CD4-positive, alpha-beta T cell (primary cell): ENCODE data around the gene SH3BGRL. TPM values are rescaled to one million over a fixed set of nuclear protein-coding genes. Genes with fewer than 3 reads are reported as not detected.

ENCODE experiments used
- ATAC-seq: fragments of 200-7000 bp; cut with Tn5 transposase; one replicate; pipeline ENCODE4 v1.10.0; 2022; ENCODE audit warnings: mild to moderate bottlenecking; ENCODE audit not compliant: poor library complexity
- CTCF ChIA-PET: fragments of 350-600 bp; sonication (Branson Sonifier 250); formaldehyde crosslinking; loops from one replicate; lab custom pipeline; 2021; ENCODE audit warnings: antibody characterized with exemption, inconsistent platforms; lab: Charles Lee
- POLR2A ChIA-PET: fragments of 350-600 bp; sonication (Branson Sonifier 250); formaldehyde crosslinking; loops from one replicate; lab custom pipeline; 2021; ENCODE audit warnings: antibody characterized with exemption, inconsistent platforms; lab: Charles Lee
- DNase-seq, 14 experiments: peaks; one replicate each; pipeline ENCODE4 v3.0.0-alpha.2; 2013 to 2020; ENCODE audit warnings: mixed read lengths in 2 of 14
- H3K27ac ChIP-seq, 2 donors: one replicate each; pipeline versions ENCODE4 v1.5.1 to v1.7.0; 2013; ENCODE audit warnings: low read length in 2 of 2, low read depth in 1 of 2, mild to moderate bottlenecking in 1 of 2
- H3K27me3 ChIP-seq, 2 experiments: 1 replicate in 1 of 2; 2 replicates in 1 of 2; pipeline versions ENCODE4 v1.6.1 to v1.7.0; 2013; ENCODE audit warnings: low read length in 2 of 2, control low read depth in 1 of 2, mild to moderate bottlenecking in 1 of 2, moderate library complexity in 1 of 2; ENCODE audit not compliant: insufficient read depth in 2 of 2, control insufficient read depth in 1 of 2
- H3K36me3 ChIP-seq: one replicate; pipeline ENCODE4 v1.6.1; 2013; ENCODE audit warnings: low read length, control low read depth; ENCODE audit not compliant: insufficient read depth
- H3K4me1 ChIP-seq: one replicate; pipeline ENCODE4 v1.6.1; 2013; ENCODE audit warnings: low read length, control low read depth; ENCODE audit not compliant: insufficient read depth
- H3K4me3 ChIP-seq: one replicate; pipeline ENCODE4 v1.5.1; 2013; ENCODE audit warnings: mild to moderate bottlenecking, low read length, moderate library complexity
- H3K9me3 ChIP-seq, 2 experiments: 1 replicate in 1 of 2; 2 replicates in 1 of 2; pipeline versions ENCODE4 v1.6.1 to v1.7.0; 2013; ENCODE audit warnings: low read length in 2 of 2, mild to moderate bottlenecking in 2 of 2, control low read depth in 1 of 2, moderate library complexity in 1 of 2; ENCODE audit not compliant: control insufficient read depth in 1 of 2, insufficient read depth in 1 of 2
- H3K27ac Mint-ChIP-seq: one replicate; pipeline ENCODE4 v1.8.0; 2020; ENCODE audit warnings: mixed read lengths
- H3K27me3 Mint-ChIP-seq: one replicate; pipeline ENCODE4 v1.8.0; 2021; ENCODE audit warnings: mixed read lengths
- H3K36me3 Mint-ChIP-seq: one replicate; pipeline ENCODE4 v1.8.0; 2021; ENCODE audit warnings: low read depth, mixed read lengths
- H3K4me1 Mint-ChIP-seq: one replicate; pipeline ENCODE4 v1.8.0; 2021; ENCODE audit warnings: low read depth, mixed read lengths
- H3K4me3 Mint-ChIP-seq: one replicate; pipeline ENCODE4 v1.8.0; 2020; ENCODE audit warnings: mild to moderate bottlenecking, mixed read lengths
- H3K9me3 Mint-ChIP-seq: one replicate; pipeline ENCODE4 v1.8.0; 2020; ENCODE audit warnings: mixed read lengths
- CTCF ChIP-seq: fragments of 200-600 bp; IDR thresholded peaks from one replicate; pipeline ENCODE4 v1.8.0; 2022; ENCODE audit warnings: antibody characterized with exemption, mild to moderate bottlenecking
- intact Hi-C, 2 experiments: fragments of 100-400 bp; cut with DNase I in 1 of 2; cut with micrococcal nuclease in 1 of 2; formaldehyde crosslinking; loops; one replicate each; pipeline versions ENCODE4 v1.15.1 to v1.9.0; 2023 to 2025; cut with DNase I, micrococcal nuclease
- total RNA-seq, 174 experiments: library from RNA in 2 of 174; stranded (reverse) in 2 of 174; gene quantifications; one replicate each; pipeline ENCODE4 v1.2.3 and lab custom pipeline; 2021 to 2026

Gene SH3BGRL
- total RNA-seq, 2 experiments from 2014 or later = 41.7 to 41.8 TPM

- H3K27me3 Mint-ChIP-seq = no peaks in the 10 kb centered on the region
- no peaks in the 10 kb centered on the region for H3K9me3 Mint-ChIP-seq
- H3K36me3 Mint-ChIP-seq = peaks cover 34% of the 10 kb centered on the region
- Histone ChIP-seq H3K9me3 (no peaks in the 10 kb centered on the region), H3K27me3 (no peaks in the 10 kb centered on the region), H3K4me3 (no peak overlapping the region), H3K4me1 (no peaks in the 10 kb centered on the region), H3K36me3 (no peaks in the 10 kb centered on the region), H3K27ac (no peak overlapping the region)
- POLR2A ChIA-PET = interaction anchor here (1.5 kb wide), 1 partner anchor 26 kb away, joined by 3 read pairs; no protein-coding TSS in a partner anchor
- H3K4me1 Mint-ChIP-seq = peaks cover 27% of the 10 kb centered on the region
- no peak for DNase-seq
- intact Hi-C loops = no loop called here
- no peak for ATAC-seq
- no peak overlapping the region for H3K27ac Mint-ChIP-seq
- no peak for TF ChIP-seq CTCF
- CTCF ChIA-PET = interaction anchor here (0.6 kb wide), 1 partner anchor 36 kb away, joined by 4 read pairs; no protein-coding TSS in a partner anchor
- H3K4me3 Mint-ChIP-seq = no peak overlapping the region
Observed at GRCh38 chrX:81229229-81229628, 27.3 kb downstream of the SH3BGRL start.

GRCh38 chrX:81229901-81230300 lies 28.0 kb downstream of the SH3BGRL start:
- H3K27ac Mint-ChIP-seq = no peak overlapping the region
- DNase-seq (no peak), ATAC-seq (no peak)
- no peak overlapping the region for H3K4me3 ChIP-seq
- peaks cover 27% of the 10 kb centered on the region for H3K4me1 Mint-ChIP-seq
- no peaks in the 10 kb centered on the region for H3K9me3 Mint-ChIP-seq
- H3K9me3 ChIP-seq = no peaks in the 10 kb centered on the region
- intact Hi-C loops = no loop called here
- ChIA-PET CTCF (no interaction called here), POLR2A (no interaction called here)
- no peaks in the 10 kb centered on the region for H3K4me1 ChIP-seq
- H3K27ac ChIP-seq = no peak overlapping the region
- TF ChIP-seq CTCF = no peak
- no peaks in the 10 kb centered on the region for H3K27me3 Mint-ChIP-seq
- H3K27me3 ChIP-seq = no peaks in the 10 kb centered on the region
- no peak overlapping the region for H3K4me3 Mint-ChIP-seq
- no peaks in the 10 kb centered on the region for H3K36me3 ChIP-seq
- H3K36me3 Mint-ChIP-seq = peaks cover 34% of the 10 kb centered on the region

- Mint-ChIP-seq H3K36me3 (peaks cover 42% of the 10 kb centered on the region), H3K4me3 (no peak overlapping the region), H3K27me3 (no peaks in the 10 kb centered on the region), H3K4me1 (peaks cover 27% of the 10 kb centered on the region), H3K9me3 (no peaks in the 10 kb centered on the region), H3K27ac (no peak overlapping the region)
- no peaks in the 10 kb centered on the region for H3K27me3 ChIP-seq
- no peak for TF ChIP-seq CTCF
- H3K4me3 ChIP-seq = no peak overlapping the region
- ATAC-seq (no peak), DNase-seq (no peak)
- H3K9me3 ChIP-seq = no peaks in the 10 kb centered on the region
- H3K36me3 ChIP-seq = peaks cover 2% of the 10 kb centered on the region
- ChIA-PET CTCF (no interaction called here), POLR2A (no interaction called here)
- no peaks in the 10 kb centered on the region for H3K4me1 ChIP-seq
- H3K27ac ChIP-seq = no peak overlapping the region
- intact Hi-C loops = no loop called here
Observed at GRCh38 chrX:81231476-81231875, 29.6 kb downstream of the SH3BGRL start.
